Lower leg skin (tissue), 4 donors: ENCODE measurements around the gene CYP4A22. TPM values are rescaled to one million over a fixed set of nuclear protein-coding genes. Genes with fewer than 3 reads are reported as not detected.

Source experiments
- DNase-seq, 2 donors: peaks; one replicate each; pipeline ENCODE4 v3.0.0-alpha.2; 2019; ENCODE audit warnings: low spot score in 2 of 2
- H3K4me3 ChIP-seq: fragments of 200-600 bp; sonication (generic); 2 replicates; pipeline ENCODE4 v1.5.1; 2017; ENCODE audit warnings: mild to moderate bottlenecking, low read depth; ENCODE audit not compliant: poor library complexity, severe bottlenecking
- POLR2A ChIP-seq, 2 donors: fragments of 450-650 bp; IDR thresholded peaks; one replicate each; pipeline ENCODE4 v1.6.1; 2016 to 2017; ENCODE audit warnings: antibody characterized with exemption in 2 of 2, mild to moderate bottlenecking in 1 of 2, moderate library complexity in 1 of 2
- WGBS, 2 donors: methylation state at CpG; one replicate each; pipeline ENCODE4 v1.1.5; 2018; 5-methylcytosine and 5-hydroxymethylcytosine counted together
- intact Hi-C: fragments of 100-400 bp; cut with DNase I; formaldehyde crosslinking; loops from one replicate; pipeline ENCODE4 v1.15.0; 2023; ENCODE audit warnings: low total_unique reads
- total RNA-seq, 4 donors: library from RNA; depleted of rRNA; stranded (reverse); fragments of >200 nt; gene quantifications; one replicate each; pipeline ENCODE4 v1.1.0, GENCODE V29; 2016
- TF ChIP-seq, protein P1 (sequence below), 3 donors: fragments of 450-650 bp; IDR thresholded peaks; one replicate each; pipeline ENCODE4 v1.5.1; 2016; ENCODE audit warnings: antibody characterized with exemption in 3 of 3, mild to moderate bottlenecking in 3 of 3, moderate library complexity in 2 of 3

CYP4A22 gene
- total RNA-seq, 4 donors from 2014 or later: 0.16 TPM; not detected in 3

DNA sequence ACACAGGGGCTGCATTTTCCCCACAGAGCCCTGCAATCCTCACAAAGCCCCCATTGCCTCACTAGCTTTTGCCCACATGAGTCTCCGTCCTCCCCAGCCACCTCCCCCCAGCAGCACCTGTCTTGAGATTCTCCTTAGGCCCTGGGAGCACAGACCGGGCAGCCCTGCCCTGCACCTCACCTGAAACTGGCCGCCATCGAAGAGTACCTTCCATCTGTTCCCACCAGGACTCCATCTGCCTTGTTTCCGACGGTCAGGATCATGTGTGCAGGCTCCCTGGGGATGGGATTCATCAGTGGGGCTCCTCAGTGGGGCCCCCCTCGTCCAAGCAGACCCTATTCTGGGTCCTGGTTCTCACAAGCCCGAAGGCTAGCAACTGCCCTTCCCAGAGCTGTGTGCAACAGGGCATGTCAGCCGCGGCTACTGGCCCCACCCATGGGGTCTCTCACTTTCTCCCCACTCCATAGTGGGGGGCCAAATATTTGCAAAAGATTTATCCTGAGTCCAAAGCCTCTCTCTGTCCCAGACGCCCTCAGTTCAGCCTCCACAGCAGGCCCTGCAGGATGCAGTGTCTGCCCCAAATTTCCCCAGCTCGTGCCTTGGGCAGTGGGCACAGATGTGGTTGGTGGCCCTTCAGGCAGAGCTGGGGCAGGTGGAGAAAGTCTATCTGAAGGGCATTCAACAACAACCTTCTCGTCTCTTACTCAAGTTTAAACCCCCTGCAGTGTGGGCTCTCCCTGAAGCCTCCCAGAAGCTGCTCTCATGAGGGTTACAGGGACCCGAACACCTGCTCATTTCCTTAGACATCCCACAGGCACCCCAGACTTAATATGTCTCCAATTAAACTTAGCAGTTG is 47.8 kb downstream of the CYP4A22 start:
- no peak overlapping the region for H3K4me3 ChIP-seq
- WGBS, 2 donors: 81 to 87% methylated on average over 13 to 14 of the region's 14 CpGs
- DNase-seq: peak in 1 of 2 donors; percentile 74
- no peak for TF ChIP-seq POLR2A (IDR thresholded peaks at IDR 0.05)
- TF ChIP-seq, protein P1, sequence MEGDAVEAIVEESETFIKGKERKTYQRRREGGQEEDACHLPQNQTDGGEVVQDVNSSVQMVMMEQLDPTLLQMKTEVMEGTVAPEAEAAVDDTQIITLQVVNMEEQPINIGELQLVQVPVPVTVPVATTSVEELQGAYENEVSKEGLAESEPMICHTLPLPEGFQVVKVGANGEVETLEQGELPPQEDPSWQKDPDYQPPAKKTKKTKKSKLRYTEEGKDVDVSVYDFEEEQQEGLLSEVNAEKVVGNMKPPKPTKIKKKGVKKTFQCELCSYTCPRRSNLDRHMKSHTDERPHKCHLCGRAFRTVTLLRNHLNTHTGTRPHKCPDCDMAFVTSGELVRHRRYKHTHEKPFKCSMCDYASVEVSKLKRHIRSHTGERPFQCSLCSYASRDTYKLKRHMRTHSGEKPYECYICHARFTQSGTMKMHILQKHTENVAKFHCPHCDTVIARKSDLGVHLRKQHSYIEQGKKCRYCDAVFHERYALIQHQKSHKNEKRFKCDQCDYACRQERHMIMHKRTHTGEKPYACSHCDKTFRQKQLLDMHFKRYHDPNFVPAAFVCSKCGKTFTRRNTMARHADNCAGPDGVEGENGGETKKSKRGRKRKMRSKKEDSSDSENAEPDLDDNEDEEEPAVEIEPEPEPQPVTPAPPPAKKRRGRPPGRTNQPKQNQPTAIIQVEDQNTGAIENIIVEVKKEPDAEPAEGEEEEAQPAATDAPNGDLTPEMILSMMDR (IDR thresholded peaks at IDR 0.05): no peak
- intact Hi-C loops: loop anchor here (5.0 kb wide), 2 partner anchors 242 to 537 kb away; no protein-coding TSS in a partner anchor

DNA sequence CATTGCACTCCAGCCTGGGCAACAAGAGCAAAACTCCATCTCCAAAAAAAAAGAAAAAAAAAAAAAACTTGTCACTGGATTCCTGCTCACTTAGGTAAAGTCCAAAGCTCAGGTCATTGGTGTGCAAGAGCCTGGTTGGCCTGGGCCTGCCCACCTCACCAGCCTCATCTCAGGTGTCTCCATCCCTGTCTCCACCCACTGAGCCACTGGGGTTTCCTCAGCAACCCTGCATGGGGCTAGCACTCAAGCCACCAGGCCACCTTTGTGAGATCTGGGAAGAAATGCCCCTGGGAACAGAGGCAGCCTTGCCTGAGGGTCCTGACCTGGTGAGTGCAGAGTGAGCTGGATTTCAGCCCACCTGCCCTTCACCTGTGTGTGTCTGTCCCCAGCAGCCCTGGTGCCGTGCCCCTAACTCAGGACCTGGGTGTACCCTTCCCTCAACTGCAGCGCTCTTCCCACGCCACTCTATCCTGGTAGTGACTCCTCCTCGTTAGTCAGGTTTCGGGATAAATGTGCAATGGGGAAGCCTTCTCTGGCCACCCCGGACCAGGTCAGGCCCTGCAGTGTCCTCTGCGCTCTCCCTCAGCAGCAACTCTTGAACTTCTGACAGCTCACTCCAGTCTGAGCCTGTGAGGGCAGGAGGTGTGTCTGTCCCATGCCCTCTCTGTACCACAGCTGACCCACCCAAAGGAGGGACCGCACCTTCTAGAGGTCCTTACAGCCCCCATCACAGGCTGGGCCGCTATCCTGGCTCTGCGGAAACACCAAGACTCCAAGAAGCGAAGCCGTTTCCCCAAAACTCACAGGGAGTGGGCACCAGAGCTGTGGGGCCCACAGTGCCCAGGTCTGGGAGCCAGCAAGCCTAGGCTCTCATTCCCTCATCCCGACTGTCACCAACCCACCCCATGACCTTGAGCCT is 49.3 kb downstream of the CYP4A22 start:
- peak; percentile 10 to 82 for DNase-seq
- H3K4me3 ChIP-seq: no peak overlapping the region
- TF ChIP-seq, protein P1 (IDR thresholded peaks at IDR 0.05): no peak
- TF ChIP-seq POLR2A (IDR thresholded peaks at IDR 0.05): no peak
- WGBS, 2 donors: 93% methylated on average over 13 of the region's 13 CpGs
- intact Hi-C loops: no loop called here

DNA sequence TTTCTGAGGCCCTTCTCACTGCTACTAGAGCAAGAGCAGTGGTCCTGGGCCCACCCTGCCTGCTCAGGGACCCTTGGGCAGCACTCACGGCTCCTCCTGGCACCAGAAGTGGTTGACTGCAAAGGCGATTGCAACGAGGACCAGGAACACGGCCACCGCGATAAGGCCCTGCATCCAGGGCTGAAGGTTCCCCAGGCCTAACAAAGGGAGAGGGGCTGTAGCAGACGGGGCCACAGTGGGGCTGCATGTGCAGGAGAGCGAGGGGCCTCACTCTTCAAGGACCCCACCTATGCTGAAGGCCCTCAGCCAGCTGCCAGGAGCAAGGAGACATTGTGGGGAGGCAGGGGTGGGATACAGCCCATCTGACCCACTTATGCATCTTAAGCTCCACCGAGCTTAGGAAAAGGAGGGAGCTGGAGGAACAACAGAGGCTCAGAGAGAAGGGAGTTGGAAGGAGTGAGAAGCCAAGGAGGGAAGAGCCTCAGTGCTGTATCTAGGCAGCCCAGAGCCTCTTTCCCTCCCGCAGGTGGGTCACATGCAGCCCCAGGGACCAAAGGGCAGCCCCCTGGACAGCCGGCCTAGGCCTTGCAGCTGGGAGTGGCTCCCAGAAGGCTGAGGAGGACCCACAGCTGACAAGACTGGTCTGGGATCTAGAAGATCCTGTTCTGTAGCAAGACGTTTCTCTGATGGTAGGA is 50.1 kb downstream of the CYP4A22 start:
- TF ChIP-seq, protein P1 (IDR thresholded peaks at IDR 0.05): no peak
- TF ChIP-seq POLR2A (IDR thresholded peaks at IDR 0.05): no peak
- no peak overlapping the region for H3K4me3 ChIP-seq
- whole genome bisulfite sequencing, 2 donors: 86 to 89% methylated on average over 12 of the region's 12 CpGs
- DNase-seq: peak; percentile 11 to 82
- intact Hi-C loops: no loop called here

DNA sequence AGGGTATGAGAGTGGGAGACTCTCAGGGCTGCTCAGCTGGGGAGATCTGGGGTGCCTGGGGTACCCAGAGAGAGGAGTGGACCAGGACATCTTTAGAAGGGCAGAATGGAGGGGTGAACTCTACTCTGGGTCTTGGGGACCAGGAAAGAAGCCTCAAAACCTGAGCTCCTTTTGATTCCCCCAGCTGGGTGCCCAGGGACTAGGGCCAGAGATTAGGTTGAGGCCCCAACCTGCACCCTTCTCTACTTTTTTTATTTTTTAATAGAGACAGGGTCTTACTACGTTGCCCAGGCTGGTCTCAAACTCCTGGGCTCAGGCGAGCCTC is 50.6 kb downstream of the CYP4A22 start:
- H3K4me3 ChIP-seq: no peak overlapping the region
- WGBS, 2 donors: 83 to 95% methylated on average over 2 of the region's 2 CpGs
- TF ChIP-seq, protein P1 (IDR thresholded peaks at IDR 0.05): no peak
- TF ChIP-seq POLR2A (IDR thresholded peaks at IDR 0.05): no peak
- intact Hi-C loops: no loop called here
- DNase-seq: peak in 1 of 2 donors; percentile 62
